OCI-LY1 (cell line): Measurements from ENCODE around the gene VEGFA.

Source experiments
- H2AFZ ChIP-seq: fragments of 200-600 bp; sonication (generic), shearing (Covaris generic); 2 replicates; pipeline ENCODE4 v1.6.0; 2014; ENCODE audit warnings: antibody characterized with exemption, mild to moderate bottlenecking, low read length
- H3F3A ChIP-seq: fragments of 200-600 bp; sonication (generic), shearing (Covaris generic); 2 replicates; pipeline ENCODE4 v1.6.0; 2014; ENCODE audit warnings: mild to moderate bottlenecking, antibody characterized with exemption, low read length, moderate library complexity; ENCODE audit not compliant: insufficient read depth
- H3K27ac ChIP-seq: fragments of 200-600 bp; sonication (generic); 2 replicates; pipeline ENCODE4 v1.5.1; 2014; ENCODE audit warnings: low read length, mixed run types, mild to moderate bottlenecking, low read depth; ENCODE audit not compliant: poor library complexity, severe bottlenecking
- H3K27me3 ChIP-seq: fragments of 200-600 bp; sonication (generic); 2 replicates; pipeline ENCODE4 v1.6.0; 2014; ENCODE audit warnings: antibody characterized with exemption, mild to moderate bottlenecking, low read length, moderate library complexity; ENCODE audit not compliant: insufficient read depth
- H3K36me3 ChIP-seq: fragments of 200-600 bp; sonication (generic); 2 replicates; pipeline ENCODE4 v1.6.1; 2014; ENCODE audit warnings: mild to moderate bottlenecking, antibody characterized with exemption, low read length, moderate library complexity, mixed read lengths; ENCODE audit not compliant: insufficient read depth
- H3K4me1 ChIP-seq: fragments of 200-600 bp; sonication (generic); 2 replicates; pipeline ENCODE4 v1.5.1; 2014; ENCODE audit warnings: mild to moderate bottlenecking, low read length, moderate library complexity; ENCODE audit not compliant: insufficient read depth, severe bottlenecking
- H3K4me2 ChIP-seq: fragments of 200-600 bp; sonication (generic), shearing (Covaris generic); 2 replicates; pipeline ENCODE4 v1.6.1; 2014; ENCODE audit warnings: low read length
- H3K4me3 ChIP-seq: fragments of 200-600 bp; sonication (generic); 2 replicates; pipeline ENCODE4 v1.5.1; 2014; ENCODE audit warnings: low read length, low read depth, mild to moderate bottlenecking, mixed read lengths; ENCODE audit not compliant: poor library complexity, severe bottlenecking
- H3K79me2 ChIP-seq: fragments of 200-600 bp; shearing (Covaris generic); 2 replicates; pipeline ENCODE4 v1.6.1; 2016; ENCODE audit warnings: mixed run types, low read length, mixed read lengths; ENCODE audit not compliant: insufficient read depth
- H3K9ac ChIP-seq: fragments of 200-600 bp; sonication (generic), shearing (Covaris generic); 2 replicates; pipeline ENCODE4 v1.6.1; 2014; ENCODE audit warnings: mild to moderate bottlenecking, low read length, mixed read lengths
- H3K9me2 ChIP-seq: fragments of 200-600 bp; sonication (generic), shearing (Covaris generic); 2 replicates; pipeline ENCODE4 v1.6.1; 2014; ENCODE audit warnings: low read depth, mild to moderate bottlenecking, low read length, mixed read lengths
- H3K9me3 ChIP-seq: fragments of 200-600 bp; shearing (Covaris generic); 2 replicates; pipeline ENCODE4 v1.6.1; 2014; ENCODE audit warnings: low read length, mixed read lengths
- H4K20me1 ChIP-seq: fragments of 200-600 bp; sonication (generic), shearing (Covaris generic); 2 replicates; pipeline ENCODE4 v1.6.0; 2016; ENCODE audit warnings: mild to moderate bottlenecking, low read length; ENCODE audit not compliant: insufficient read depth
- EZH2 ChIP-seq: fragments of 200-600 bp; sonication (generic), shearing (Covaris generic); IDR thresholded peaks from 2 replicates; pipeline ENCODE4 v1.8.0; 2017; ENCODE audit warnings: borderline replicate concordance, mixed run types, mild to moderate bottlenecking, antibody characterized with exemption, low read length, moderate library complexity, mixed read lengths
- TF ChIP-seq, protein P1 (sequence below): fragments of 200-600 bp; sonication (generic), shearing (Covaris generic); IDR thresholded peaks from 2 replicates; pipeline ENCODE4 v1.5.1; 2017; ENCODE audit warnings: mild to moderate bottlenecking, antibody characterized with exemption, low read length, moderate library complexity, mixed read lengths

The VEGFA gene

DNA sequence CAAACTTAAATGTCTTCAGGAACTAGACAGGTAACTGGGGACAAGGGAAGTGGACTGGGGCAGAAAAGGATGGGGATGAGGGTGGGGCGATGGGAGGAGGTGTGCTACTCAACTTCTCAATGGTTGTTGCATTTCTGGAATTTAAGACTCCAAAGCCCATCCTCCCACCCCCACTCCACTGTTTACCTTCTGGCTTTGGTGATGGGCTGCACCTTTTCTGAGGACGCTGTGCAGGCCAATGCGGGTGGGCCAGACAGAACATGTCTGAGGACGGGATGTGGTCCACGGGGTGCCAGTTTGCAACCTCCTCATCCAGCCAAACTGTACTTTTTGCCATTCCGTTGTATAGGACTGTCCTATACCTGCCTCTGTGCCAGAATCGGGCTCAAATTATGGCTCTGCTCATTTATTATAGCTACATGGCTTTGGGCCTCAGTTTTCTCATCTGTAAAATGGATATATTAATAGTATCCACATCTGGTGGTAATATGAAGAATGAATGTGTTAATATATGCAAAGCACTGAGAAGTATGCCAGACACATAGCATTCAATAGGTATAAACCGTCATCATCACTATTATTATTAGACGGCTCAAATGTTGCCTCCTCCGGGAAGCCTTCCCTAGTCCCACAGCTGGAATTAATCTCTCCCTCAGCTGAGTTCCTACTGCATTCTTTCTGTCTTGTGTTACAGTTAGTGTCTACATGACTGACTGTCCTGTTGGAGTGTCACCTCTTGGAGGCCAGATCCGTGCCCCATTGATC, 31.0 kb upstream of the VEGFA start:
- H3K36me3 ChIP-seq, result no peaks in the 10 kb centered on the region
- H4K20me1 ChIP-seq, result no peaks in the 10 kb centered on the region
- TF ChIP-seq EZH2, result no peak
- TF ChIP-seq, protein P1, sequence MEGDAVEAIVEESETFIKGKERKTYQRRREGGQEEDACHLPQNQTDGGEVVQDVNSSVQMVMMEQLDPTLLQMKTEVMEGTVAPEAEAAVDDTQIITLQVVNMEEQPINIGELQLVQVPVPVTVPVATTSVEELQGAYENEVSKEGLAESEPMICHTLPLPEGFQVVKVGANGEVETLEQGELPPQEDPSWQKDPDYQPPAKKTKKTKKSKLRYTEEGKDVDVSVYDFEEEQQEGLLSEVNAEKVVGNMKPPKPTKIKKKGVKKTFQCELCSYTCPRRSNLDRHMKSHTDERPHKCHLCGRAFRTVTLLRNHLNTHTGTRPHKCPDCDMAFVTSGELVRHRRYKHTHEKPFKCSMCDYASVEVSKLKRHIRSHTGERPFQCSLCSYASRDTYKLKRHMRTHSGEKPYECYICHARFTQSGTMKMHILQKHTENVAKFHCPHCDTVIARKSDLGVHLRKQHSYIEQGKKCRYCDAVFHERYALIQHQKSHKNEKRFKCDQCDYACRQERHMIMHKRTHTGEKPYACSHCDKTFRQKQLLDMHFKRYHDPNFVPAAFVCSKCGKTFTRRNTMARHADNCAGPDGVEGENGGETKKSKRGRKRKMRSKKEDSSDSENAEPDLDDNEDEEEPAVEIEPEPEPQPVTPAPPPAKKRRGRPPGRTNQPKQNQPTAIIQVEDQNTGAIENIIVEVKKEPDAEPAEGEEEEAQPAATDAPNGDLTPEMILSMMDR, result no peak
- H3K9me2 ChIP-seq, result no peaks in the 10 kb centered on the region
- H3F3A ChIP-seq, result no peaks in the 10 kb centered on the region
- no peak overlapping the region for H3K9ac ChIP-seq
- H3K27ac ChIP-seq, result no peak overlapping the region
- H3K9me3 ChIP-seq, result no peaks in the 10 kb centered on the region
- no peak overlapping the region for H3K4me2 ChIP-seq
- H3K4me1 ChIP-seq, result no peaks in the 10 kb centered on the region
- no peak overlapping the region for H2AFZ ChIP-seq
- no peaks in the 10 kb centered on the region for H3K27me3 ChIP-seq
- no peak overlapping the region for H3K4me3 ChIP-seq
- no peaks in the 10 kb centered on the region for H3K79me2 ChIP-seq

DNA sequence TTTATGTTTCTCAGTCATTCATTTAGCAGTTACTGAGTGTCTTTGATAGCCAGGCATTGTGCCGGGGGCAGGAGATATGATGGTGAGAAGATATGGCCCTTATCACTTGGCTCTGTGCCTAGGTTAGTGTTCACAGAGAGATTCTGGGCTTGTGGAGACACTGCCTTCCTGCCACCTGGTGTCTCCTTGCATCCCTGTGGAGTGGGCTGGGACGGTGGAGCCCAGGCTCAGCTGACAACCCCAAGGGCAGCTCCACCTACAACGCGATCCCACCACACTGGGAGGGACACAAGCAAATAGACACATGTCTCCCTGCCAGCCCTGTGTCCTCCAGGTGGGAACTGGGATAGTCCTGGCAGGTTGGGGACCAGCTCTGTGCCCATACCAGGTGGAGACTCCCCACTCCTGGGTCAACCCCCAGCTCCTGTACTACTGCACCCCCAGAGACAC, 30.3 kb upstream of the VEGFA start:
- no peak overlapping the region for H2AFZ ChIP-seq
- no peak overlapping the region for H3K9ac ChIP-seq
- no peaks in the 10 kb centered on the region for H3K79me2 ChIP-seq
- H3K4me2 ChIP-seq, result no peak overlapping the region
- H3K27ac ChIP-seq, result no peak overlapping the region
- TF ChIP-seq, protein P1, result no peak
- TF ChIP-seq EZH2, result no peak
- H3K9me3 ChIP-seq, result no peaks in the 10 kb centered on the region
- H3K9me2 ChIP-seq, result no peaks in the 10 kb centered on the region
- H3K4me1 ChIP-seq, result no peaks in the 10 kb centered on the region
- no peaks in the 10 kb centered on the region for H3K36me3 ChIP-seq
- no peaks in the 10 kb centered on the region for H4K20me1 ChIP-seq
- H3K4me3 ChIP-seq, result no peak overlapping the region
- no peaks in the 10 kb centered on the region for H3K27me3 ChIP-seq
- no peaks in the 10 kb centered on the region for H3F3A ChIP-seq

DNA sequence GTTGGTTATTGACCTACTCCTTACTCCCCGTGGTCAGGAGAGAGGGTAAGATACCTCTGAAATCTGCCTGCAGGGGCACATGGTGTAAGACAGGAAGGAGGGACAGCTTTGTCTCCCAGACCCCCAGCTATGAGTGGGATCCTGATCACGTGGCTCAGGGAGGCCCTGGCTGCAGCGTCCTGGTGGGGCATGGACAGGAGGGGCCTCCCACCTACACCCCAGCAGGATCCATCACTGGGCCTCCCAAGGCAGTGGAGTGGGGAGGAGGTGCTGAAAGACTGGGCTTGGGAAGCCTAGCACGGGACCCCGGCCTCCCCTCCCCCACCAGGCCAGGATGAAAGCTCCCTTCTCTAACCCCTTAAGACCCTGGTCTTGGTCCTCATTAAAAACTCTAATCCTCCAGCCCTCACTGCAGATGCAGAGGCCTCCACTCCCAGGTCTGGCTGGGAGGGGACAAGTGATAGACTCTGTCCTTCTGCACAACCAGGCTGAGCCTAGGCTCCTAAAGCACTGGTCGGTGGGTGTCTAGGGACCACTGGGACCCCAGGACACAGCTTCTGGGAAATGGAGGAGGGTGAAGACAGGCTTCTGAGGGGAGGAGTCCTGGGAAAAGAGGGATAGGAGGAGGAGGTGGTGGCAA, 29.6 kb upstream of the VEGFA start:
- Histone ChIP-seq H3K27ac (no peak overlapping the region), H3K9me3 (no peaks in the 10 kb centered on the region), H3K4me1 (no peaks in the 10 kb centered on the region), H3K36me3 (no peaks in the 10 kb centered on the region), H4K20me1 (no peaks in the 10 kb centered on the region), H3K9me2 (no peaks in the 10 kb centered on the region), H3K27me3 (no peaks in the 10 kb centered on the region), H3F3A (no peaks in the 10 kb centered on the region), H3K79me2 (no peaks in the 10 kb centered on the region), H3K4me2 (no peak overlapping the region), H3K4me3 (no peak overlapping the region), H3K9ac (no peak overlapping the region), H2AFZ (no peak overlapping the region)
- no peak for TF ChIP-seq EZH2
- TF ChIP-seq, protein P1, result no peak
